HepG2 (cell line): ENCODE data around the gene ADGRD1. TPM values are rescaled to one million over a fixed set of nuclear protein-coding genes. Genes with fewer than 3 reads are reported as not detected.

Source experiments
- ATRX ChIP-seq: sonication (generic); formaldehyde crosslinking; IDR thresholded peaks from 2 replicates; pipeline ENCODE4 v1.4.0; 2020; ENCODE audit warnings: missing genetic modification reagents, borderline replicate concordance
- BCL6 ChIP-seq: IDR thresholded peaks from 2 replicates; pipeline ENCODE4 v1.6.1; 2016; ENCODE audit warnings: missing genetic modification reagents, missing compliant biosample characterization
- BRCA1 ChIP-seq: sonication (generic); formaldehyde crosslinking; IDR thresholded peaks from 2 replicates; pipeline ENCODE4 v1.4.0; 2020; ENCODE audit warnings: missing genetic modification reagents
- CREB1 ChIP-seq, 2 experiments: fragments of 450-650 bp in 1 of 2; IDR thresholded peaks; 2 replicates each; pipeline ENCODE4 v1.6.1; 2016 to 2017; ENCODE audit warnings: control low read depth in 1 of 2, mild to moderate bottlenecking in 1 of 2, missing compliant biosample characterization in 1 of 2, missing genetic modification characterization in 1 of 2
- CREB3 ChIP-seq: sonication (generic); formaldehyde crosslinking; IDR thresholded peaks from 2 replicates; pipeline ENCODE4 v1.5.0; 2020; ENCODE audit warnings: missing genetic modification reagents
- DNMT1 ChIP-seq: sonication (generic); formaldehyde crosslinking; IDR thresholded peaks from 2 replicates; pipeline ENCODE4 v1.5.1; 2020; ENCODE audit warnings: mild to moderate bottlenecking, missing genetic modification reagents
- DNMT3B ChIP-seq: conservative IDR thresholded peaks from 2 replicates; pipeline ENCODE4 v1.6.1; 2016; ENCODE audit warnings: missing biosample characterization, control low read depth
- DRAP1 ChIP-seq: IDR thresholded peaks from 2 replicates; pipeline ENCODE4 v1.6.1; 2016; ENCODE audit warnings: missing genetic modification reagents, missing compliant biosample characterization
- EP300 ChIP-seq, 3 experiments: sonication (generic) in 1 of 3; formaldehyde crosslinking in 1 of 3; IDR thresholded peaks; 2 replicates each; pipeline versions ENCODE4 v1.5.1 to v1.6.1; 2011 to 2020; ENCODE audit warnings: low read depth in 2 of 3, low read length in 2 of 3, borderline replicate concordance in 1 of 3, improper control_type of control experiment in 1 of 3, mild to moderate bottlenecking in 1 of 3, missing genetic modification reagents in 1 of 3, moderate library complexity in 1 of 3
- HNF4A ChIP-seq: sonication (generic); formaldehyde crosslinking; IDR thresholded peaks from 2 replicates; pipeline ENCODE4 v1.4.0; 2020; ENCODE audit warnings: missing genetic modification reagents
- KLF15 ChIP-seq: sonication (generic); formaldehyde crosslinking; IDR thresholded peaks from 2 replicates; pipeline ENCODE4 v1.8.1; 2023; ENCODE audit warnings: borderline replicate concordance, mild to moderate bottlenecking, inconsistent platforms, missing genetic modification reagents, mixed read lengths
- MXD4 ChIP-seq: IDR thresholded peaks from 2 replicates; pipeline ENCODE4 v1.6.1; 2016; ENCODE audit warnings: mild to moderate bottlenecking, missing biosample characterization, missing genetic modification reagents
- NR2F6 ChIP-seq, 2 experiments: IDR thresholded peaks; 2 replicates each; pipeline ENCODE4 v1.6.1; 2016; ENCODE audit warnings: antibody characterized with exemption in 1 of 2, mild to moderate bottlenecking in 1 of 2
- POLR2AphosphoS2 ChIP-seq: IDR thresholded peaks from 2 replicates; pipeline ENCODE4 v1.6.1; 2011; ENCODE audit warnings: low read depth, low read length, improper control_type of control experiment
- RARA ChIP-seq: IDR thresholded peaks from 2 replicates; pipeline ENCODE4 v1.6.1; 2016; ENCODE audit warnings: missing genetic modification reagents, missing compliant biosample characterization
- SRY ChIP-seq: sonication (generic); formaldehyde crosslinking; IDR thresholded peaks from 2 replicates; pipeline ENCODE4 v1.8.0; 2022; ENCODE audit warnings: mild to moderate bottlenecking, missing genetic modification reagents
- THAP9 ChIP-seq: sonication (generic); formaldehyde crosslinking; IDR thresholded peaks from 2 replicates; pipeline ENCODE4; 2020; ENCODE audit warnings: missing genetic modification reagents, mild to moderate bottlenecking, borderline replicate concordance
- U2AF1 ChIP-seq: fragments of 200-400 bp; formaldehyde crosslinking; optimal IDR thresholded peaks from 2 replicates; pipeline ENCODE3; 2017; ENCODE audit warnings: mild to moderate bottlenecking, low read depth, low read length
- ZBTB33 ChIP-seq: sonication (generic); formaldehyde crosslinking; IDR thresholded peaks from 2 replicates; pipeline ENCODE4 v1.4.0; 2020; ENCODE audit warnings: missing genetic modification reagents
- ZBTB44 ChIP-seq: sonication (generic); formaldehyde crosslinking; IDR thresholded peaks from 2 replicates; pipeline ENCODE4 v1.4.0; 2020; ENCODE audit warnings: missing genetic modification reagents
- ZNF607 ChIP-seq: sonication (generic); formaldehyde crosslinking; IDR thresholded peaks from 2 replicates; pipeline ENCODE4 v1.5.1; 2020; ENCODE audit warnings: missing genetic modification reagents, mild to moderate bottlenecking, borderline replicate concordance
- ZSCAN12 ChIP-seq: sonication (generic); formaldehyde crosslinking; IDR thresholded peaks from 2 replicates; pipeline ENCODE4 v1.9.0; 2021; ENCODE audit warnings: mild to moderate bottlenecking, missing genetic modification reagents
- polyA plus RNA-seq, 8 experiments: library from polyadenylated mRNA; depleted of rRNA in 3 of 8; stranded (reverse) in 7 of 8; unstranded in 1 of 8; fragments of >200 nt; fragmentation: Illumina TruSeq in 4 of 8; extraction: Trizol in 4 of 8; gene quantifications; 2 replicates each; pipeline versions ENCODE4 v1.2.1 to v1.2.3, GENCODE V29; 2011 to 2016; ENCODE audit warnings: low read depth in 4 of 8, missing spikeins in 1 of 8, mixed read lengths in 1 of 8; ENCODE audit not compliant: insufficient read depth in 1 of 8
- total RNA-seq, 5 experiments: library from RNA; depleted of rRNA; stranded (reverse); fragments of >200 nt; fragmentation: Illumina TruSeq; extraction: Trizol; gene quantifications; 2 replicates each; pipeline ENCODE4 v1.2.3, GENCODE V29; 2016; ENCODE audit warnings: low read depth in 1 of 5

ADGRD1 gene
- total and polyA plus RNA-seq, 2 of the 13 experiments (the other 11 are each of a cell fraction or from before 2014, with no cell fraction given) = 0.46 to 12.4 TPM

DNA sequence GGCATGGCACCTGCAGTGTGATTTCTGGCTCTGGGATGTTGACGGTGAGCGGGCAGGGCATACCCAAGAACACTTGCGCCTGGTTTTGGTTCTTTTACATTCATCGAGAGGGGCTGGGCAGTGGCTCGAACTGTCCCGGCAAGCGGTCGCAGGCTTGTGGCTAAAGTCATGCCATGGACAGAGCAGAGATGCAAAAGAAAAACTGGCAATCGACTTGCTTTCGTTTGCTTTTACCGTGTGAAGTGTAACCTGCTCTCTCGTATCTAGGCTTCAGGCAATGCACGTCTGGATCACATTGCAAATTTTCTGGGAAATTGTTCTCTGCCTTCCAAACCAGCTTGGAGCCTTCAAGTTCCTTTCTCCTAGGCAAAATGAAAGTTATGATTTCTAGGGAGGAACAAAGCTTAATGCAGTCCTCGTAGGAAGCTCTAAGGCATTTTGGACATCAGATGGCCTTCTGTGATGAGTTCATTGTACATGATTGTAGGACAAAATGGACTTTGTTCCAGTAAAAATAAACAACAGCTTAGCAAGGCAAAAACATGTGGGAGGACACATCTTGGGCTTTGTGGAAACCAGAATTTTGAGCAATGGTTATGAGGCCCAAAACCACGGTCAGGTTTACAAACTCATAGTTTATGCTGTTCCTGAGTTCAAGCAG, 18.3 kb downstream of the ADGRD1 start (continued):
- TF ChIP-seq ZBTB44 (no peak), DRAP1 (CRISPR knock-in tag) (peak; percentile 52; the same call in 1 of the 2 replicates), NR2F6 (IDR thresholded peaks at IDR 0.05) (no peak), NR2F6 (CRISPR knock-in tag; IDR thresholded peaks at IDR 0.05) (peak; percentile 43; the same call in 1 of the 2 replicates), SRY (CRISPR knock-in tag) (no peak), KLF15 (CRISPR knock-in tag) (no peak), U2AF1 (no peak), CREB1 (IDR thresholded peaks at IDR 0.05) (no peak), CREB1 (CRISPR knock-in tag; IDR thresholded peaks at IDR 0.05) (no peak), MXD4 (CRISPR knock-in tag) (0 out of 2 replicates have a peak, but pooled peaks have one; percentile 38), ZBTB33 (no peak), HNF4A (CRISPR knock-in tag) (peak; percentile 88), DNMT1 (CRISPR knock-in tag) (no peak), ATRX (CRISPR knock-in tag) (no peak), POLR2AphosphoS2 (no peak), ZSCAN12 (CRISPR knock-in tag) (no peak), CREB3 (CRISPR knock-in tag) (no peak), BRCA1 (no peak), RARA (CRISPR knock-in tag) (peak; percentile 61), DNMT3B (CRISPR knock-in tag) (no peak), THAP9 (CRISPR knock-in tag) (no peak), ZNF607 (CRISPR knock-in tag) (no peak; the same call in 1 of the 2 replicates), EP300 (IDR thresholded peaks at IDR 0.05; ENCODE audit: low read depth in 2 of 2, low read length in 2 of 2) (no peak), EP300 (CRISPR knock-in tag; IDR thresholded peaks at IDR 0.05; ENCODE audit: borderline replicate concordance) (no peak), BCL6 (CRISPR knock-in tag) (peak; percentile 58; the same call in 1 of the 2 replicates)
